ENCODE results near the gene KLK6. TPM values are rescaled to one million over a fixed set of nuclear protein-coding genes. Genes with fewer than 3 reads are reported as not detected.

The KLK6 gene
- total RNA-seq, 1 donor from 2014 or later, result not detected

DNA sequence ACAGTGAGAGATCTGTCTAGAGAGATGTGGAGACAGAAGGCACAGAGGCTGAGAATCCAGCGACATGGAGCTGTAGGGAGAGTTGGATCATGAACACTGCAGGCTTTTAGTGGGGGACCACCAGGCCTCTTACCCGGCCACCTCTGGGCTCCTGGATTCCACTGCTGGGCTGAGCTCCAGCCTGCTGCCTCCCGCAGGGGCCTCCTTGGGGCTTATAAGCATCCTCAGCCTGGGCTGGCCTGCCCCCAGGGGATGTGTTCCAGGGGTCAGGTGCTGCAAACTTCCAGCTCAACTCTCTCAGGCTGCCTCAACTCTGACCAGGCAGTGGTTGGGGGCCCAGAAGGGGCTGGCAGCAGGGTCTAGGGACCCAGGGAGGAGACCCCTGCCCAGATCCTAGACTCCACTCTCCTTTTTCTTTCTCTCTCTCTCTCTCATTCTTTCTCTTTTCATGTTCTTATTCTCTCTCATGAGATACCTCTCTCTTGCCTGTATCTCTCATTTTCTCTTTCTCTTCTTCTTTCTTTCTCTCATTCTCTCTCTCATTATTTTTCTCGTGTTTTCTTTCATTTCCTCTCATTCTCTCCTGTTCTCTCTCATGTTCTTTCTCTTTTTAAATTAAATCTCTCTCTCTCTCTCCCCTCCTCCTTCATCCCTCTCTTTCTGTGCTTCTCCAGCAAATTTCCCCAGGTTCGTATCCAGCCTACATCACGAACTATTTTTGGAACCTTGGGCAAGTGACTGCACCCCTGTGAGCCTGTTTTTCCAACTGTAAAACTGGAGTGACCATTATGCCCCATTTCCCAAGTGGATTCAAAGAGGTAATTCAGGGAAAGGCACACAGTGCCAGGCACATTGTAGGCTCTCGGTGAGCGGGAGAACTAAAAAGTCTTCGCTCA lies 57.9 kb downstream of the KLK6 start, which contains the start of gene KLK4:
TSS of gene KLK4 (minus strand) at position 190 of the 896 bp plus-strand sequence. CDS start 657 bp downstream, outside the sequence.
- intact Hi-C loops (cut with micrococcal nuclease), result no loop called here

DNA sequence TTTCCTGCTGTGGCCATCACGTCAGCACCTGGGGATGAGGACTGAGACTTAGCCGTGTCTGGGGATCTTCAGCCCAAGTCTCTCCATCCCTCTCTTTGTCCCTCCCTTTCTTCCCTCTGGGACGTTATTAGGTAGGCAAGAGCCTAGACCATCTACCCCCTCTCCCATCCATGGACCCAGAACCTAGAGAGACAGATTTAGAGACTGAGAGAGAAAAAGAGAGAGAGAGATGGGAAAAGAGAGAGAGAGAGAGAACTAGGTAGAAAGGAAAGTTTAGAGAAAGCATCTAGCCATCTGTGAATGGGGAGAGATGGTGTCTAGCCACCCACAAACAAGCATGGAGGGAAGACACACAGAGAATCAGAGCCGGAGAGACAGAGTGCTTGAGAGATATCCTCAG lies 58.7 kb downstream of the KLK6 start:
- intact Hi-C loops (cut with micrococcal nuclease), result no loop called here

DNA sequence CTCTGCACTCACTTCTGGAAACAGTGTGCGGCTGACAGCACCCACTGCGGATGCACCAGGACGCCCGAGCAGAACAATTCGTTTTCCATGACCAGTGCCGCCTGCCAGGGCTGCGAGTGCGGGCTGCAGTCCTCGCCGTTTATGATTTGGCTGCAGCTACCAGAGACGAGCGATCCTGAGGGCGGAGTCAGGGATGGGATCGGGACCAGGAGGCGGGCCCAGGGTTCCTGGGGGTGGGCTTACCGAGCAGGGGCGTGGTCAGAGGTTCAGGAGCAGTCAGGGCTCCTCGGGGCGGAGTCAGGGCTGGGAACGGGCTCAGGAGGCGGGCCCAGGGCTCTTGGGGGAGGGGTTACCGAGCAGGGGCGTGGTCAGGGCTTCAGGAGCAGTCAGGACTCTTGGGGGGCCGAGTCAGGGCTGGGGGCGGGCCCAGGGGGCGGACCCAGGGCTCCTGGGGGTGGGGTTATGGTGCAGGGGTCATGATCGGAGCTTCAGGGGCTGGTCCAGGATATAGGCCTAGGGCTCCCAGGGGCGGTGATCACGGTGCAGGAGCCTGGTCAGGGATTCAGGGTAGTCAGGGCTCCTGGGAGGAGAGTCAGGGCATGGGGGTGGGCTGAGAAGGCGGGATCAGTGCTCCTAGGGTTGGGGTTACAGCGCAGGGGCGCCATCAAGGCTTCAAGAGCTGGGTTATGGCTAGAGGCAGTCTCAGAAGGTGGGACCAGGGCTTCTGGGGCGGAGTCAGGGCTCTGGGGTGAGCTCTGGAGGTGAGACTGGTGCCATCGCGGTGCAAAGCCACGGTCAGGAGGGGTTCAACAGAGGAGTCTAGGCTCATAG lies 59.9 kb downstream of the KLK6 start:
- intact Hi-C loops (cut with micrococcal nuclease), result no loop called here

Other genes with a start within 250 kb of the KLK6 start
- not detected in 2 replicates for gene SHANK1, start 249.8 kb downstream of the KLK6 start, total RNA-seq
- 1.2 and 1.7 TPM in 2 replicates for gene CLEC11A, start 246.2 kb downstream of the KLK6 start, total RNA-seq
- not detected in 2 replicates for gene GPR32, start 199.1 kb downstream of the KLK6 start, total RNA-seq
- gene ACP4, start 179.2 kb downstream of the KLK6 start, total RNA-seq, result not detected in 2 replicates
- 1.7 and 2.6 TPM in 2 replicates for gene KLK1, start 145.8 kb downstream of the KLK6 start, total RNA-seq
- gene KLK15, start 136.0 kb downstream of the KLK6 start, total RNA-seq, result not detected in 2 replicates
- gene KLK3, start 114.7 kb downstream of the KLK6 start, total RNA-seq, result not detected in 2 replicates
- gene KLK2, start 96.2 kb downstream of the KLK6 start, total RNA-seq, result 0.16 and 0.27 TPM in 2 replicates
- not detected in 2 replicates for gene KLK4, start 58.2 kb downstream of the KLK6 start, total RNA-seq
- not detected in 2 replicates for gene KLK5, start 16.6 kb downstream of the KLK6 start, total RNA-seq
- gene KLK7, start 14.3 kb upstream of the KLK6 start, total RNA-seq, result not detected in 2 replicates
- gene KLK8, start 32.0 kb upstream of the KLK6 start, total RNA-seq, result not detected in 2 replicates
- not detected in 2 replicates for gene KLK10, start 50.1 kb upstream of the KLK6 start, total RNA-seq
- gene KLK11, start 57.0 kb upstream of the KLK6 start, total RNA-seq, result not detected in 2 replicates
- not detected in 2 replicates for gene KLK12, start 65.4 kb upstream of the KLK6 start, total RNA-seq
- gene KLK13, start 95.5 kb upstream of the KLK6 start, total RNA-seq, result not detected in 2 replicates
- gene KLK14, start 113.3 kb upstream of the KLK6 start, total RNA-seq, result 0.64 and 0.80 TPM in 2 replicates
- gene CTU1, start 138.8 kb upstream of the KLK6 start, total RNA-seq, result 8.2 and 9.0 TPM in 2 replicates
- gene SIGLEC9, start 155.3 kb upstream of the KLK6 start, total RNA-seq, result 0.14 and 0.25 TPM in 2 replicates
- not detected in 2 replicates for gene SIGLEC7, start 172.7 kb upstream of the KLK6 start, total RNA-seq